H9 (cell line): ENCODE results near the gene RBBP4. TPM values are rescaled to one million over a fixed set of nuclear protein-coding genes. Genes with fewer than 3 reads are reported as not detected.

ENCODE experiments used
- DNase-seq: peaks from one replicate; pipeline ENCODE4 v3.0.0-alpha.2; 2017
- H2AFZ ChIP-seq: one replicate; pipeline ENCODE4 v1.6.1; 2013; ENCODE audit warnings: mild to moderate bottlenecking, low read length, control low read depth, moderate library complexity
- H2AK5ac ChIP-seq: 2 replicates; pipeline ENCODE4 v1.6.1; 2013; ENCODE audit warnings: low read length, control low read depth, mixed read lengths; ENCODE audit not compliant: insufficient read length
- H2BK120ac ChIP-seq: one replicate; pipeline ENCODE4 v1.6.1; 2013; ENCODE audit warnings: low read depth, mild to moderate bottlenecking, low read length, control low read depth, inconsistent platforms; ENCODE audit not compliant: poor library complexity, severe bottlenecking
- H2BK12ac ChIP-seq: 2 replicates; pipeline ENCODE4 v1.6.1; 2013; ENCODE audit warnings: low read length, control low read depth, mixed read lengths, low read depth; ENCODE audit not compliant: insufficient read length
- H2BK15ac ChIP-seq: 2 replicates; pipeline ENCODE4 v1.6.1; 2013; ENCODE audit warnings: low read depth, low read length, control low read depth
- H2BK20ac ChIP-seq: one replicate; pipeline ENCODE4 v1.6.1; 2013; ENCODE audit warnings: low read depth, mild to moderate bottlenecking, low read length, control low read depth, inconsistent platforms; ENCODE audit not compliant: poor library complexity, severe bottlenecking
- H2BK5ac ChIP-seq: 2 replicates; pipeline ENCODE4 v1.6.1; 2013; ENCODE audit warnings: low read length, control low read depth, mixed read lengths; ENCODE audit not compliant: insufficient read length
- H3K14ac ChIP-seq: 2 replicates; pipeline ENCODE4 v1.6.1; 2013; ENCODE audit warnings: low read length, control low read depth; ENCODE audit not compliant: insufficient read depth
- H3K18ac ChIP-seq: 2 replicates; pipeline ENCODE4 v1.6.1; 2013; ENCODE audit warnings: low read depth, mild to moderate bottlenecking, mixed read lengths, low read length, control low read depth; ENCODE audit not compliant: insufficient read length
- H3K23ac ChIP-seq: 2 replicates; pipeline ENCODE4 v1.6.1; 2013; ENCODE audit warnings: low read length, control low read depth, mixed read lengths, low read depth; ENCODE audit not compliant: insufficient read length
- H3K23me2 ChIP-seq: 2 replicates; pipeline ENCODE4 v1.6.1; 2013; ENCODE audit warnings: low read depth, mild to moderate bottlenecking, mixed read lengths, low read length, control low read depth; ENCODE audit not compliant: insufficient read length, poor library complexity, severe bottlenecking
- H3K27ac ChIP-seq: 2 replicates; pipeline ENCODE4 v1.5.1; 2013; ENCODE audit warnings: low read length, control low read depth, mixed read lengths, low read depth; ENCODE audit not compliant: insufficient read length
- H3K27me3 ChIP-seq: 2 replicates; pipeline ENCODE4 v1.6.1; 2013; ENCODE audit warnings: low read length, control low read depth, inconsistent platforms; ENCODE audit not compliant: insufficient read depth
- H3K4ac ChIP-seq: 2 replicates; pipeline ENCODE4 v1.6.1; 2013; ENCODE audit warnings: low read depth, mild to moderate bottlenecking, control low read depth, inconsistent platforms, low read length, moderate library complexity
- H3K4me1 ChIP-seq: 2 replicates; pipeline ENCODE4 v1.6.1; 2013; ENCODE audit warnings: low read length, control low read depth, inconsistent platforms; ENCODE audit not compliant: insufficient read depth
- H3K4me2 ChIP-seq: 2 replicates; pipeline ENCODE4 v1.6.1; 2013; ENCODE audit warnings: low read length, control low read depth, mixed read lengths; ENCODE audit not compliant: insufficient read length, insufficient read depth
- H3K56ac ChIP-seq: 2 replicates; pipeline ENCODE4 v1.6.1; 2013; ENCODE audit warnings: low read depth, mild to moderate bottlenecking, mixed read lengths, low read length, control low read depth; ENCODE audit not compliant: insufficient read length
- H3K79me1 ChIP-seq: 2 replicates; pipeline ENCODE4 v1.6.1; 2013; ENCODE audit warnings: low read depth, mild to moderate bottlenecking, moderate library complexity, low read length, control low read depth, inconsistent platforms; ENCODE audit not compliant: insufficient read depth, poor library complexity, severe bottlenecking
- H3K79me2 ChIP-seq: 2 replicates; pipeline ENCODE4 v1.6.1; 2013; ENCODE audit warnings: low read length, control low read depth, inconsistent platforms; ENCODE audit not compliant: insufficient read depth
- H3K9ac ChIP-seq: 2 replicates; pipeline ENCODE4 v1.6.1; 2013; ENCODE audit warnings: low read length, control low read depth, mixed read lengths; ENCODE audit not compliant: insufficient read length; ENCODE audit errors: extremely low read depth
- H3K9me3 ChIP-seq: one replicate; pipeline ENCODE4 v1.6.1; 2013; ENCODE audit warnings: low read depth, low read length, inconsistent platforms; ENCODE audit not compliant: control insufficient read depth
- H3T11ph ChIP-seq: one replicate; pipeline ENCODE4 v1.6.1; 2013; ENCODE audit warnings: mild to moderate bottlenecking, low read length, control low read depth, inconsistent platforms
- H4K20me1 ChIP-seq: one replicate; pipeline ENCODE4 v1.6.1; 2013; ENCODE audit not compliant: control insufficient read depth, insufficient read length, insufficient read depth
- H4K5ac ChIP-seq: 2 replicates; pipeline ENCODE4 v1.6.1; 2013; ENCODE audit warnings: low read depth, mild to moderate bottlenecking, mixed read lengths, low read length, control low read depth; ENCODE audit not compliant: insufficient read length
- H4K8ac ChIP-seq: replicated peaks from 2 replicates; pipeline ENCODE4 v1.6.1; 2013; ENCODE audit warnings: low read length, control low read depth, mixed read lengths, low read depth; ENCODE audit not compliant: insufficient read length
- H4K91ac ChIP-seq: 2 replicates; pipeline ENCODE4 v1.6.1; 2013; ENCODE audit warnings: low read depth, mild to moderate bottlenecking, moderate library complexity, mixed read lengths, low read length, control low read depth; ENCODE audit not compliant: insufficient read length
- H3K27ac Mint-ChIP-seq, 3 experiments: 2 replicates in 2 of 3; 3 replicates in 1 of 3; pipeline ENCODE4 v1.8.0; 2020 to 2021; ENCODE audit warnings: mixed read lengths in 3 of 3, mild to moderate bottlenecking in 1 of 3, moderate library complexity in 1 of 3
- H3K27me3 Mint-ChIP-seq: 2 replicates; pipeline ENCODE4 v1.8.0; 2021; ENCODE audit warnings: low read depth, mild to moderate bottlenecking, moderate library complexity, mixed read lengths
- H3K36me3 Mint-ChIP-seq, 3 experiments: 2 replicates in 2 of 3; 3 replicates in 1 of 3; pipeline ENCODE4 v1.8.0; 2020 to 2021; ENCODE audit warnings: low read depth in 3 of 3, mixed read lengths in 3 of 3; ENCODE audit not compliant: insufficient read depth in 1 of 3
- H3K4me1 Mint-ChIP-seq, 2 experiments: 2 replicates each; pipeline ENCODE4 v1.8.0; 2020; ENCODE audit warnings: mixed read lengths in 2 of 2
- H3K4me3 Mint-ChIP-seq, 2 experiments: 2 replicates in 1 of 2; 3 replicates in 1 of 2; pipeline ENCODE4 v1.8.0; 2020 to 2021; ENCODE audit warnings: mild to moderate bottlenecking in 2 of 2, mixed read lengths in 2 of 2, moderate library complexity in 1 of 2
- H3K9me3 Mint-ChIP-seq, 2 experiments: 2 replicates in 1 of 2; 3 replicates in 1 of 2; pipeline ENCODE4 v1.8.0; 2020; ENCODE audit warnings: mild to moderate bottlenecking in 2 of 2, mixed read lengths in 2 of 2, moderate library complexity in 1 of 2
- CTCF ChIP-seq: fragments of 200-600 bp; sonication (generic); conservative IDR thresholded peaks from 3 replicates; pipeline ENCODE4 v1.8.0; 2021; ENCODE audit warnings: antibody characterized with exemption, mild to moderate bottlenecking
- WGBS: extraction: QIAGEN DNeasy Blood & Tissue Kit; methylation state at CpG from one replicate; pipeline ENCODE4 v1.1.7; 2013; ENCODE audit warnings: missing lambda C conversion rate, low lambda C conversion rate, mixed read lengths; ENCODE audit not compliant: insufficient read length; ENCODE audit errors: extremely low coverage; 5-methylcytosine and 5-hydroxymethylcytosine counted together
- total RNA-seq: library from RNA; stranded (reverse); gene quantifications from 2 replicates; pipeline ENCODE4 v1.2.1, GENCODE V29; 2021

The RBBP4 gene
- total RNA-seq, 1 experiment from 2014 or later, result 416 TPM

- Histone ChIP-seq H3K23ac (no peak overlapping the region), H2BK15ac (no peak overlapping the region), H4K20me1 (no peaks in the 10 kb centered on the region), H3K18ac (no peak overlapping the region), H4K91ac (no peak overlapping the region), H2AK5ac (no peak overlapping the region), H3K4me2 (no peak overlapping the region), H3K27ac (no peak overlapping the region), H2BK120ac (no peak overlapping the region), H3K79me1 (no peaks in the 10 kb centered on the region), H2BK5ac (no peak overlapping the region), H2BK20ac (no peak overlapping the region), H3K23me2 (no peaks in the 10 kb centered on the region), H2AFZ (no peak overlapping the region), H3K4ac (no peak overlapping the region), H3K56ac (no peak overlapping the region), H2BK12ac (no peak overlapping the region), H4K5ac (no peak overlapping the region), H3K4me1 (no peaks in the 10 kb centered on the region), H3T11ph (no peak overlapping the region), H3K14ac (no peak overlapping the region), H3K9ac (no peak overlapping the region), H3K79me2 (no peaks in the 10 kb centered on the region; the same call in 1 of the 2 replicates), H3K9me3 (no peaks in the 10 kb centered on the region), H4K8ac (no peak overlapping the region), H3K27me3 (no peaks in the 10 kb centered on the region)
- Mint-ChIP-seq H3K9me3 (no peaks in the 10 kb centered on the region; a peak in 1 of 5 replicates), H3K27ac (no peak overlapping the region), H3K36me3 (peaks cover 57 to 90% (median 83%) of the 10 kb centered on the region in 3 experiments; a peak in 6 of 7 replicates), H3K4me1 (no peaks in the 10 kb centered on the region), H3K4me3 (no peak overlapping the region), H3K27me3 (no peaks in the 10 kb centered on the region)
- no CpG with 5 or more reads among the region's 1 CpG for WGBS
- no peak for TF ChIP-seq CTCF
- no peak for DNase-seq
Measured at GRCh38 chr1:32665915-32666314, 14.9 kb downstream of the RBBP4 start.
